ENCODE measurements around the gene CIC.

Gene CIC

GRCh38 chr19:42322305-42322704 is 53.3 kb downstream of the CIC start:
- H3K9me2 ChIP-seq (replicated peaks; ENCODE audit: insufficient read depth, low read length), result no peaks in the 10 kb centered on the region
- no peak overlapping the region for H3K27ac ChIP-seq (ENCODE audit: low read depth, low read length)
- TF ChIP-seq EZH2phosphoT487 (conservative IDR thresholded peaks at IDR 0.05; ENCODE audit: low read length) (no peak), CTCF (IDR thresholded peaks at IDR 0.05; ENCODE audit: insufficient read depth, low read length, poor library complexity, severe bottlenecking) (no peak)
- H3K9me3 ChIP-seq (ENCODE audit: insufficient read depth, low read length), result no peaks in the 10 kb centered on the region
- H3K4me2 ChIP-seq (ENCODE audit: low read depth, low read length, poor library complexity, severe bottlenecking), result no peak overlapping the region
- H3K79me2 ChIP-seq (ENCODE audit: insufficient read depth, low read length), result no peaks in the 10 kb centered on the region
- H3K27me3 ChIP-seq (ENCODE audit: low read length), result no peaks in the 10 kb centered on the region
- no peaks in the 10 kb centered on the region for H3K36me3 ChIP-seq (ENCODE audit: low read length)
- H3K4me3 ChIP-seq (ENCODE audit: insufficient read depth, low read length, poor library complexity, severe bottlenecking), result no peak overlapping the region
- no peak overlapping the region for H3K9ac ChIP-seq (ENCODE audit: low read length)
- no peaks in the 10 kb centered on the region for H3F3A ChIP-seq (ENCODE audit: insufficient read depth)
- H2AFZ ChIP-seq (ENCODE audit: low read depth, low read length, severe bottlenecking), result no peak overlapping the region
- no peaks in the 10 kb centered on the region for H4K20me1 ChIP-seq (ENCODE audit: low read depth, low read length)

GRCh38 chr19:42323473-42323851 is 54.4 kb downstream of the CIC start:
- no peak overlapping the region for H3K9ac ChIP-seq (ENCODE audit: low read length)
- no peak overlapping the region for H3K4me2 ChIP-seq (ENCODE audit: low read depth, low read length, poor library complexity, severe bottlenecking)

GRCh38 chr19:42323852-42324654 is 55.0 kb downstream of the CIC start:
- Histone ChIP-seq H3K27me3 (ENCODE audit: low read length) (no peaks in the 10 kb centered on the region), H3K9me3 (ENCODE audit: insufficient read depth, low read length) (no peaks in the 10 kb centered on the region), H3K9ac (ENCODE audit: low read length) (peak overlapping the region; percentile 63), H3K79me2 (ENCODE audit: insufficient read depth, low read length) (no peaks in the 10 kb centered on the region), H2AFZ (ENCODE audit: low read depth, low read length, severe bottlenecking) (peak overlapping the region; percentile 100), H3F3A (ENCODE audit: insufficient read depth) (no peaks in the 10 kb centered on the region), H3K27ac (ENCODE audit: low read depth, low read length) (no peak overlapping the region), H4K20me1 (ENCODE audit: low read depth, low read length) (no peaks in the 10 kb centered on the region), H3K4me3 (ENCODE audit: insufficient read depth, low read length, poor library complexity, severe bottlenecking) (no peak overlapping the region), H3K4me2 (ENCODE audit: low read depth, low read length, poor library complexity, severe bottlenecking) (peak overlapping the region; percentile 89), H3K36me3 (ENCODE audit: low read length) (no peaks in the 10 kb centered on the region), H3K9me2 (replicated peaks; ENCODE audit: insufficient read depth, low read length) (no peaks in the 10 kb centered on the region)
- TF ChIP-seq EZH2phosphoT487 (conservative IDR thresholded peaks at IDR 0.05; ENCODE audit: low read length), result no peak
- no peak for TF ChIP-seq CTCF (IDR thresholded peaks at IDR 0.05; ENCODE audit: insufficient read depth, low read length, poor library complexity, severe bottlenecking)

More at GRCh38 chr19:42323473-42323851, 54.4 kb downstream of the CIC start:
- Histone ChIP-seq H3K36me3 (ENCODE audit: low read length) (no peaks in the 10 kb centered on the region), H3K27ac (ENCODE audit: low read depth, low read length) (no peak overlapping the region), H3K79me2 (ENCODE audit: insufficient read depth, low read length) (no peaks in the 10 kb centered on the region), H3K9me3 (ENCODE audit: insufficient read depth, low read length) (no peaks in the 10 kb centered on the region), H3K4me3 (ENCODE audit: insufficient read depth, low read length, poor library complexity, severe bottlenecking) (no peak overlapping the region), H3K9me2 (replicated peaks; ENCODE audit: insufficient read depth, low read length) (no peaks in the 10 kb centered on the region), H2AFZ (ENCODE audit: low read depth, low read length, severe bottlenecking) (no peak overlapping the region), H3F3A (ENCODE audit: insufficient read depth) (no peaks in the 10 kb centered on the region), H4K20me1 (ENCODE audit: low read depth, low read length) (no peaks in the 10 kb centered on the region), H3K27me3 (ENCODE audit: low read length) (no peaks in the 10 kb centered on the region)
- TF ChIP-seq CTCF (IDR thresholded peaks at IDR 0.05; ENCODE audit: insufficient read depth, low read length, poor library complexity, severe bottlenecking) (no peak), EZH2phosphoT487 (conservative IDR thresholded peaks at IDR 0.05; ENCODE audit: low read length) (no peak)
